Spleen (tissue), 11 donors: Measurements from ENCODE around the gene FAM222A. TPM values are rescaled to one million over a fixed set of nuclear protein-coding genes. Genes with fewer than 3 reads are reported as not detected.

ENCODE experiments used
- DNase-seq: peaks from one replicate; pipeline ENCODE4 v3.0.0-alpha.2; 2020
- H3K27ac ChIP-seq, 8 donors: fragments of 200-600 bp; sonication (generic) in 7 of 8; 1 replicate in 4 of 8; 2 replicates in 4 of 8; pipeline versions ENCODE4 v1.5.0 to v1.8.0; 2016 to 2021; ENCODE audit warnings: inconsistent platforms in 4 of 8, mild to moderate bottlenecking in 4 of 8, moderate library complexity in 1 of 8
- H3K27me3 ChIP-seq, 7 donors: fragments of 200-600 bp; sonication (generic) in 6 of 7; replicated peaks in 1 of 7; 1 replicate in 4 of 7; 2 replicates in 3 of 7; pipeline versions ENCODE4 v1.5.0 to v1.8.0; 2016 to 2021; ENCODE audit warnings: inconsistent platforms in 3 of 7, mild to moderate bottlenecking in 1 of 7
- H3K36me3 ChIP-seq, 6 donors: fragments of 200-600 bp; sonication (generic) in 5 of 6; 1 replicate in 4 of 6; 2 replicates in 2 of 6; pipeline versions ENCODE4 v1.5.0 to v1.8.0; 2016 to 2021; ENCODE audit warnings: inconsistent platforms in 2 of 6
- H3K4me1 ChIP-seq, 6 donors: fragments of 200-600 bp; sonication (generic) in 5 of 6; 1 replicate in 3 of 6; 2 replicates in 3 of 6; pipeline versions ENCODE4 v1.5.0 to v1.8.0; 2016 to 2021; ENCODE audit warnings: inconsistent platforms in 3 of 6
- H3K4me3 ChIP-seq, 8 donors: fragments of 200-600 bp; sonication (generic) in 7 of 8; 1 replicate in 4 of 8; 2 replicates in 4 of 8; pipeline versions ENCODE4 v1.5.0 to v1.8.0; 2016 to 2021; ENCODE audit warnings: inconsistent platforms in 4 of 8, mild to moderate bottlenecking in 4 of 8, moderate library complexity in 2 of 8
- H3K9me3 ChIP-seq, 8 donors: fragments of 200-600 bp; sonication (generic) in 7 of 8; 1 replicate in 4 of 8; 2 replicates in 4 of 8; pipeline versions ENCODE4 v1.5.0 to v1.8.0; 2016 to 2021; ENCODE audit warnings: inconsistent platforms in 4 of 8
- POLR2A ChIP-seq, 3 donors: fragments of 450-650 bp; IDR thresholded peaks; one replicate each; pipeline ENCODE4 v1.5.1; 2017; ENCODE audit warnings: antibody characterized with exemption in 3 of 3, mild to moderate bottlenecking in 1 of 3
- POLR2AphosphoS5 ChIP-seq, 3 donors: sonication (generic); formaldehyde crosslinking; IDR thresholded peaks; one replicate each; pipeline ENCODE4 v1.5.1; 2017; ENCODE audit warnings: antibody characterized with exemption in 3 of 3
- WGBS, 5 donors: extraction: QIAGEN DNeasy Blood & Tissue Kit in 3 of 5; methylation state at CpG; one replicate each; pipeline versions ENCODE4 v1.1.5 to v1.1.7; 2013 to 2018; 5-methylcytosine and 5-hydroxymethylcytosine counted together
- intact Hi-C: fragments of 100-400 bp; cut with DNase I; formaldehyde crosslinking; loops from one replicate; pipeline ENCODE4 v1.15.0; 2023; ENCODE audit warnings: low total_unique reads
- polyA plus RNA-seq, 3 donors: library from polyadenylated mRNA; stranded (reverse); fragments of 200-250 nt; gene quantifications; one replicate each; pipeline ENCODE4 v1.2.1, GENCODE V29; 2013
- total RNA-seq, 7 donors: library from RNA; depleted of rRNA in 3 of 7; stranded (reverse); fragments of >200 nt in 3 of 7; fragmentation: NEBNext Ultra II Directional in 4 of 7; extraction: Animal tissue kit (Norgen Biotek cat#: 25700) in 4 of 7; gene quantifications; one replicate each; pipeline versions ENCODE4 v1.1.0 to v1.2.1, GENCODE V29; 2016 to 2021
- TF ChIP-seq, protein P1 (sequence below), 11 experiments: fragments of 200-600 bp in 7 of 11; fragments of 450-650 bp in 4 of 11; sonication (generic) in 4 of 11; IDR thresholded peaks in 8 of 11; conservative IDR thresholded peaks in 3 of 11; 1 replicate in 7 of 11; 2 replicates in 4 of 11; pipeline versions ENCODE4 v1.4.0 to v1.8.0; 2016 to 2021; ENCODE audit warnings: antibody characterized with exemption in 11 of 11, inconsistent platforms in 4 of 11, mild to moderate bottlenecking in 1 of 11
- donor health status: healthy with polysubstance abuse.
- donor health status: DM: no; HTN: no; CAD: no; lungs with moderate emphysema.
- donor health status: DM: no; HTN: no; CAD: no.
- donor health status: Bipolar disorder and iron deficiency.
- donor health status: healthy.
- donor health status: DM: no; HTN: no; CAD: no.
- donor health status: DM: yes; HTN: yes; CAD: no.

FAM222A gene
- total and polyA plus RNA-seq, 10 donors = 1.3 to 30.7 (median 16.8) TPM

DNA sequence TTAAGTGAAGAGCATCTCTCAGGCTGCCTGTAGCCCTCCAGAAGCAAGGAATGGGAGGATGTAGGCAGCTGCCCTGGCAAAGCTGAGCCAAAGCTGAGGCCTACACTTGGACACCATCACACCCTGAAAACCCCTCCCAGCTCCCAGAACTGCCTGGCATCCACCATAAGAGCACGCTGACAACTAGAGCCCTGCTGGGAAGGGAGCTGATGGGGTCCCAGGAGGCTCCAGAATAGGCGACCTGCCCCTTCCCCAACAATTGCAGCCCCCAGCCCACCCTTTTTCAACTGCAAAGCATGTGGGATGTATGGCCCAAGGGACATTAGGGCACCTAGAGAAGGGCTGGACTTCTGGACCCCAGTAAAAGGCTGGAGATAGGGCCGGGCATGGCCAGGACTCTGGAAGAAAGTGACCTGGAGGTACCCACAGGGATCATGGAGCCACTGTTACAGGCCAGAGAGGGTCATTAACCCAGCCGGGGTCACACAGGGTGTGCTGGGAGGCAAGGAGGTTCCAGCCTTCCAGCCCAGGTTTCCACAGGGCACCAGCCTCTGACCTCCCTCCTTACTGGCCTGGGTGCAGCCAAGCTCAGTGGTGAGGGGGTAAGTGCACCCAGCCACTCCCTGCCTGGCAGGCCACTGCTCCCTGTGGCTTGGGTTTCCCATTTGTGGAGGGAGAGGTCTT, 27.8 kb downstream of the FAM222A start:
- peak; percentile 69 for DNase-seq
- Histone ChIP-seq H3K4me1 (peaks cover 0 to 80% (median 28%) of the 10 kb centered on the region in 6 donors), H3K9me3 (no peaks in the 10 kb centered on the region), H3K36me3 (no peaks in the 10 kb centered on the region), H3K27ac (peak overlapping the region in 5 of 8 donors; percentile 28 to 80 (median 75)), H3K27me3 (peaks cover 0 to 8% (median 0%) of the 10 kb centered on the region in 7 donors), H3K4me3 (no peak overlapping the region)
- intact Hi-C loops = no loop called here
- WGBS, 5 donors = 79 to 96% (median 88%) methylated on average over 3 to 4 of the region's 4 CpGs
- TF ChIP-seq, protein P1, sequence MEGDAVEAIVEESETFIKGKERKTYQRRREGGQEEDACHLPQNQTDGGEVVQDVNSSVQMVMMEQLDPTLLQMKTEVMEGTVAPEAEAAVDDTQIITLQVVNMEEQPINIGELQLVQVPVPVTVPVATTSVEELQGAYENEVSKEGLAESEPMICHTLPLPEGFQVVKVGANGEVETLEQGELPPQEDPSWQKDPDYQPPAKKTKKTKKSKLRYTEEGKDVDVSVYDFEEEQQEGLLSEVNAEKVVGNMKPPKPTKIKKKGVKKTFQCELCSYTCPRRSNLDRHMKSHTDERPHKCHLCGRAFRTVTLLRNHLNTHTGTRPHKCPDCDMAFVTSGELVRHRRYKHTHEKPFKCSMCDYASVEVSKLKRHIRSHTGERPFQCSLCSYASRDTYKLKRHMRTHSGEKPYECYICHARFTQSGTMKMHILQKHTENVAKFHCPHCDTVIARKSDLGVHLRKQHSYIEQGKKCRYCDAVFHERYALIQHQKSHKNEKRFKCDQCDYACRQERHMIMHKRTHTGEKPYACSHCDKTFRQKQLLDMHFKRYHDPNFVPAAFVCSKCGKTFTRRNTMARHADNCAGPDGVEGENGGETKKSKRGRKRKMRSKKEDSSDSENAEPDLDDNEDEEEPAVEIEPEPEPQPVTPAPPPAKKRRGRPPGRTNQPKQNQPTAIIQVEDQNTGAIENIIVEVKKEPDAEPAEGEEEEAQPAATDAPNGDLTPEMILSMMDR (IDR thresholded peaks at IDR 0.05 in 8 of 11, conservative IDR thresholded peaks at IDR 0.05 in 3 of 11) = no peak
- TF ChIP-seq POLR2AphosphoS5 (IDR thresholded peaks at IDR 0.05) (no peak), POLR2A (IDR thresholded peaks at IDR 0.05) (no peak)

DNA sequence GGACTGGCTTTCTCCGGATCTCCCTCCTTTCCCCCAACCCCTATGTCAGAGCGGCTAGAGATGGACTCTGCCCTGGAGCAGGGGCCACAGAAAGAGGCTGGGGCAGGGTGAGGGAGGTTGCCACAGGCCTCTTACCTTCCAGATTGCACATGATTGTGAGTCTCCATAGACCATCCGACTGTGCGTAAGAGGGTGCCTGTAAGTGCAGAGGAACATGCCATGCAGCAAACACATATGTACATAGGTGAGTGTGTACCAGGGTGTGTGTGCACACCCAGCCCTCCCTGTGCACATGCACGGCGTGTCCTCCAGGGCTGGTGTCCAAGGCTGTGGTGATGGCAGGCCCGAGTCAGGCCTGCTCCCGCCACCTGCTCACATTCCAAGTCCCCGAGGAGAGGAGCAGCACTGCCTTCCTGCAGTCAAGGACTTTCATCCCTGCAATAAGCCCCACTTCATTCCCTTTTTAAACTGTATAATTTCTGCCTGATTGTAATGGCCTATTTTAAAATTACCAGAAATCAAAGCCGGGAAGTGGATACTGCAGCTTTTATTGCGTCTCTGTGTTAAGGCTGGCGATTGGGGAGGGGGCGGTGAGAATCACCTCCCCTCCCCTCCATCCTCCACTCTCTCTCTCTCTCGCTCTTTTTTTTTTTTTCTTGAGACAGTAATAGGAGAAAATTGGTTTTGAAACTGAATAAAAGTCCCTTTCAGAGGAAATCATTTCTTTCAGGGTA, 28.5 kb downstream of the FAM222A start:
- Histone ChIP-seq H3K27ac (peak overlapping the region in 5 of 8 donors; percentile 4 to 80 (median 75)), H3K4me3 (no peak overlapping the region), H3K27me3 (peaks cover 0 to under 1% (median 0%) of the 10 kb centered on the region in 7 donors), H3K4me1 (peaks cover 0 to 74% (median 25%) of the 10 kb centered on the region in 6 donors), H3K36me3 (no peaks in the 10 kb centered on the region), H3K9me3 (no peaks in the 10 kb centered on the region)
- peak; percentile 64 for DNase-seq
- TF ChIP-seq POLR2AphosphoS5 (IDR thresholded peaks at IDR 0.05) = peak in 2 of 3 donors; percentile 23 to 33
- TF ChIP-seq, protein P1 (IDR thresholded peaks at IDR 0.05 in 8 of 11, conservative IDR thresholded peaks at IDR 0.05 in 3 of 11) = no peak
- no peak for TF ChIP-seq POLR2A (IDR thresholded peaks at IDR 0.05)
- WGBS, 5 donors = 75 to 86% (median 83%) methylated on average over 14 of the region's 14 CpGs
- intact Hi-C loops = no loop called here

DNA sequence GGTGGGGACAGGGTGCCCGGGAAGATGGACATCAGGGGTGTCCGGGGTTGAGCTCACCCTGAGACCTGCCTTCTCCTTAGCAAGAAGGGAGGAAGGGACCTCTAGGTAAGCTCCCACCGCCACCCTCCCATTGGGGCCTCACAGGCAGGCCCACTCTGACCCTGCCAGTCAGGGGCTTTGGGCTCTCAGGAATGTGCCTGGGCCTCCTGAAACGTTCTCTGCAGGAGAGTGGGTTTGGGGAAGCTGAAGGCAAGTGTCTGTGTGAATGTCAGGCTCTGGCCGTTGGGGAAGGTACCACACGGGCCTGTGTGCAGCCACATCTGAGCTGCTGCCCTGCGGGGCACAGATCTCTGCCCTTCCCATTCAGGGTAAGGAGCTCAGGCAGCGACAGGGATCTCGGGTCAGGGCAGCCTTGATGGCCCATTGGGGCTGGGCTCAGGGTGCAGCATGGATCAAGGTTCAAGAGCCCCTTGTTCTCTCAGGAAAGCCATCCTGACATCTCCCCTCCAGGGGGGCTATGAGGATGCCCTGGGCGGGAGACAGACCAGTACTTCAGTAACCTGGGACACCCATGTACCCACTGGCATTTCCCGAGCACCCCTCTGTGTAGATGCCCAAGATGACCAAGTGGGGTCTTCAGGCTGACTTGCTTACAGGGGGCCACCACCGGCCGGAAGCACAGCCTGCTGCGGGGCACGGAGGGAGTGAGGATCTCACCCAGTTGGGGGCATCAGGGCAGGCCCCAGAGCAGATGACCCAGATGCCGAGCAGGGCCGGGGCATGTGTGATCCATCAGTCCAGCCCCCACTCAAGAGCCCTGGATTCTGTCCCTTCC, 29.7 kb downstream of the FAM222A start:
- H3K4me3 ChIP-seq = no peak overlapping the region
- intact Hi-C loops = no loop called here
- H3K27me3 ChIP-seq = no peaks in the 10 kb centered on the region
- peaks cover 0 to 64% (median 20%) of the 10 kb centered on the region in 6 donors for H3K4me1 ChIP-seq
- peak; percentile 61 for DNase-seq
- H3K27ac ChIP-seq = peak overlapping the region in 3 of 8 donors; percentile 28 to 75 (median 33)
- TF ChIP-seq POLR2AphosphoS5 (IDR thresholded peaks at IDR 0.05) (no peak), POLR2A (IDR thresholded peaks at IDR 0.05) (no peak)
- TF ChIP-seq, protein P1 (IDR thresholded peaks at IDR 0.05 in 8 of 11, conservative IDR thresholded peaks at IDR 0.05 in 3 of 11) = no peak
- 82 to 93% (median 85%) methylated on average over 5 to 17 of the region's 17 CpGs for WGBS, 5 donors
- no peaks in the 10 kb centered on the region for H3K9me3 ChIP-seq
- H3K36me3 ChIP-seq = no peaks in the 10 kb centered on the region
